GM12891 (cell line): Measurements from ENCODE around the gene SLC22A23.

Experiments
- PAX5 ChIP-seq: IDR thresholded peaks from 2 replicates; pipeline ENCODE4 v1.6.1; 2011; ENCODE audit warnings: low read length, moderate library complexity, mild to moderate bottlenecking; ENCODE audit not compliant: insufficient read depth, severe bottlenecking
- POLR2A ChIP-seq: IDR thresholded peaks from 2 replicates; pipeline ENCODE4 v1.6.1; 2011; ENCODE audit warnings: low read depth, low read length, control low read depth
- POU2F2 ChIP-seq: IDR thresholded peaks from 2 replicates; pipeline ENCODE4 v1.6.1; 2011; ENCODE audit warnings: low read depth, mild to moderate bottlenecking, control low read depth, low read length, moderate library complexity
- SPI1 ChIP-seq: IDR thresholded peaks from 2 replicates; pipeline ENCODE4 v1.6.1; 2011; ENCODE audit warnings: low read depth, low read length, control low read depth
- TAF1 ChIP-seq: IDR thresholded peaks from 2 replicates; pipeline ENCODE4 v1.6.1; 2011; ENCODE audit warnings: low read depth, low read length, control low read depth

DNA sequence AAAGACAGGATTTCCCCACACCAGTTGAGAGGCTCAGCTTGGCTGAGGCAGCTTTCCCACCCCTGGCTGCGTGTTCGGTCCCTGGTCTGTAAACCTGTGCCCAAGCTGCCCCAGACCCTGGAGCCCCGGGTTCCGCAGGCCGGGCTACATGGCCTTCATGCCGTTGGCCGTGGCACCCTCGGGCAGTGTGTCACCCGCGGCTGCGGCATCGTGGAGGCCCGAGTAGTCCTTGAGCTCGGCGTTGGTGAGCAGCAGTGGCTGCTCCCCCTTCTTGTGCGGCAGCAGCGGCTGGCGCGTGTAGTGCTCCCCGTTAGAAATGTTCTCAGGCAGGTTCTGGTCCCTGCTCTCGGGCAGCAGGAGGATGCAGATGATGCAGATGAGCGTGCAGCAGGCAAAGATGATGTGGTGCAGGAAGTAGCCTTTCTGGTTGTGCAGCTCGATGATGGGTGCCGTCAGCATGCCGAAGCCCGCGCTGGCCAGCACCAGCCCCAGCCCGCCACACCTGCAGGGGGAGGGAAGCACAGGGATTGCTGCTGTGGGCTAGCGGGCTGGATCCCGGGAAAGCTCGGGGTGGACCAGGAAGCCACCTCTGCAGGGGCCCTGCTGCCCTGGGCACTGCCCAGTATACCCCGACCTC is 183.8 kb downstream of the SLC22A23 start:
- TF ChIP-seq POLR2A (no peak), PAX5 (no peak), TAF1 (no peak), POU2F2 (no peak), SPI1 (no peak)
